ENCODE results near the gene BRIX1. TPM values are rescaled to one million over a fixed set of nuclear protein-coding genes. Genes with fewer than 3 reads are reported as not detected.

The BRIX1 gene
- polyA plus RNA-seq, 2 of the 4 experiments (the other 2 are of a cell fraction), result 67.3 to 88.5 TPM

DNA sequence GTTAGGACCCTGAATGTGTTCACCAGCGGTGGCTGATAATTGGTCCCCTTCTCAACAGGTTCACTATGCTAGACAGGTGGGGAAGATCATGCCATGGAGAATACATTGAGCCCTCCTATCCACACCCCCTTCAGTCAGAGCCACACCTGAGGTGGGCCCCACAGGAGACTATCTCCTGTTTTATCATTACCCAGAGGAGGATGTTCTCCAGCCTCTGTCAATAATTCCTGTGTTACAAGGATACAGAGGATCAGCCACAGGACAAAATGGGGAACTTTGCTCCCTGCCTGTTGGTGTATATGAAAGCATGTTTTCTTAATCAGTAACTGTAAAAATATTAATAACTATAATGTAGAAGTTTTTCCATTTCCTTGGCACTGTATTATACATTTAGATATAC, 26.1 kb upstream of the BRIX1 start:
- CTCF ChIA-PET, result interaction anchor here (1.4 to 2.0 kb wide), 3 partner anchors 9 to 403 kb away, joined by 3 to 15 read pairs (median 4); no protein-coding TSS in a partner anchor
- TF ChIP-seq, protein P1, sequence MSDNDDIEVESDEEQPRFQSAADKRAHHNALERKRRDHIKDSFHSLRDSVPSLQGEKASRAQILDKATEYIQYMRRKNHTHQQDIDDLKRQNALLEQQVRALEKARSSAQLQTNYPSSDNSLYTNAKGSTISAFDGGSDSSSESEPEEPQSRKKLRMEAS (IDR thresholded peaks at IDR 0.05), result no peak
- TF ChIP-seq FOSL2 (IDR thresholded peaks at IDR 0.05) (no peak), FOSL2 (CRISPR knock-in tag; IDR thresholded peaks at IDR 0.05) (no peak), ZFP36 (IDR thresholded peaks at IDR 0.05; ENCODE audit: borderline replicate concordance, partially characterized antibody) (no peak), PHF8 (IDR thresholded peaks at IDR 0.05; ENCODE audit: borderline replicate concordance, low read depth) (no peak), MAFK (IDR thresholded peaks at IDR 0.05; ENCODE audit: partially characterized antibody) (no peak)
- TF ChIP-seq, protein P2, sequence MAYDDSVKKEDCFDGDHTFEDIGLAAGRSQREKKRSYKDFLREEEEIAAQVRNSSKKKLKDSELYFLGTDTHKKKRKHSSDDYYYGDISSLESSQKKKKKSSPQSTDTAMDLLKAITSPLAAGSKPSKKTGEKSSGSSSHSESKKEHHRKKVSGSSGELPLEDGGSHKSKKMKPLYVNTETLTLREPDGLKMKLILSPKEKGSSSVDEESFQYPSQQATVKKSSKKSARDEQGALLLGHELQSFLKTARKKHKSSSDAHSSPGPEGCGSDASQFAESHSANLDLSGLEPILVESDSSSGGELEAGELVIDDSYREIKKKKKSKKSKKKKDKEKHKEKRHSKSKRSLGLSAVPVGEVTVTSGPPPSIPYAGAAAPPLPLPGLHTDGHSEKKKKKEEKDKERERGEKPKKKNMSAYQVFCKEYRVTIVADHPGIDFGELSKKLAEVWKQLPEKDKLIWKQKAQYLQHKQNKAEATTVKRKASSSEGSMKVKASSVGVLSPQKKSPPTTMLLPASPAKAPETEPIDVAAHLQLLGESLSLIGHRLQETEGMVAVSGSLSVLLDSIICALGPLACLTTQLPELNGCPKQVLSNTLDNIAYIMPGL (CRISPR knock-in tag; IDR thresholded peaks at IDR 0.05; ENCODE audit: borderline replicate concordance), result no peak
- TF ChIP-seq, protein P3, sequence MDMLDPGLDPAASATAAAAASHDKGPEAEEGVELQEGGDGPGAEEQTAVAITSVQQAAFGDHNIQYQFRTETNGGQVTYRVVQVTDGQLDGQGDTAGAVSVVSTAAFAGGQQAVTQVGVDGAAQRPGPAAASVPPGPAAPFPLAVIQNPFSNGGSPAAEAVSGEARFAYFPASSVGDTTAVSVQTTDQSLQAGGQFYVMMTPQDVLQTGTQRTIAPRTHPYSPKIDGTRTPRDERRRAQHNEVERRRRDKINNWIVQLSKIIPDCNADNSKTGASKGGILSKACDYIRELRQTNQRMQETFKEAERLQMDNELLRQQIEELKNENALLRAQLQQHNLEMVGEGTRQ (IDR thresholded peaks at IDR 0.05), result no peak
- Histone ChIP-seq H3K4me3 (no peak overlapping the region), H3K9me3 (no peaks in the 10 kb centered on the region), H3K4me1 (no peaks in the 10 kb centered on the region), H3K27ac (no peak overlapping the region), H3K4me2 (no peak overlapping the region)
- FAIRE-seq, result no peak
- POLR2A ChIA-PET, result no interaction called here
- no peak for DNase-seq (ENCODE audit: low read depth in 1 of 2, low spot score in 1 of 2)
- ATAC-seq, result no peak
- 93% methylated on average over 1 of the region's 1 CpG for WGBS (ENCODE audit: missing lambda C conversion rate)

DNA sequence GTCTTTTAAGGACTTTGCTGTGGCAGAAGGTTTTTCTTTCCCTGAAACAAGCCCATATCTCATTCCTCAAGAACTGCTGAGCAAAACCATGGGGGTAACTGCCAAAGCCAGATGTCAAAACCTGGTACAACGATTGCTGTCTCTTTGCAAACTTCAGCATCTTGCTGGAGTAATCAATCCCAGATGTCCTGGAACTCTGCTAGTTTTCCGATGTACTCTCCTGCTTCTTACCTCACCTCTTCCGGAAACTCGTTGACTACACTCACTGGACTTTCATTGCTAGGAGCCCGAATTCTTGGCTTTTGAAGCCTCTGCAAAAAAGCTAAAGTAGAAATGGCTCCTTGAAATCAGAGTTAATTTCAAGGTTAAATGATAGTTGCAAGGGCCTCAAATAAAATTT, 23.5 kb upstream of the BRIX1 start:
- Histone ChIP-seq H3K4me3 (no peak overlapping the region), H3K27ac (no peak overlapping the region), H3K9me3 (no peaks in the 10 kb centered on the region), H3K4me1 (no peaks in the 10 kb centered on the region), H3K4me2 (no peak overlapping the region)
- ATAC-seq (no peak), FAIRE-seq (no peak), DNase-seq (ENCODE audit: low read depth in 1 of 2, low spot score in 1 of 2) (no peak)
- TF ChIP-seq, protein P4, sequence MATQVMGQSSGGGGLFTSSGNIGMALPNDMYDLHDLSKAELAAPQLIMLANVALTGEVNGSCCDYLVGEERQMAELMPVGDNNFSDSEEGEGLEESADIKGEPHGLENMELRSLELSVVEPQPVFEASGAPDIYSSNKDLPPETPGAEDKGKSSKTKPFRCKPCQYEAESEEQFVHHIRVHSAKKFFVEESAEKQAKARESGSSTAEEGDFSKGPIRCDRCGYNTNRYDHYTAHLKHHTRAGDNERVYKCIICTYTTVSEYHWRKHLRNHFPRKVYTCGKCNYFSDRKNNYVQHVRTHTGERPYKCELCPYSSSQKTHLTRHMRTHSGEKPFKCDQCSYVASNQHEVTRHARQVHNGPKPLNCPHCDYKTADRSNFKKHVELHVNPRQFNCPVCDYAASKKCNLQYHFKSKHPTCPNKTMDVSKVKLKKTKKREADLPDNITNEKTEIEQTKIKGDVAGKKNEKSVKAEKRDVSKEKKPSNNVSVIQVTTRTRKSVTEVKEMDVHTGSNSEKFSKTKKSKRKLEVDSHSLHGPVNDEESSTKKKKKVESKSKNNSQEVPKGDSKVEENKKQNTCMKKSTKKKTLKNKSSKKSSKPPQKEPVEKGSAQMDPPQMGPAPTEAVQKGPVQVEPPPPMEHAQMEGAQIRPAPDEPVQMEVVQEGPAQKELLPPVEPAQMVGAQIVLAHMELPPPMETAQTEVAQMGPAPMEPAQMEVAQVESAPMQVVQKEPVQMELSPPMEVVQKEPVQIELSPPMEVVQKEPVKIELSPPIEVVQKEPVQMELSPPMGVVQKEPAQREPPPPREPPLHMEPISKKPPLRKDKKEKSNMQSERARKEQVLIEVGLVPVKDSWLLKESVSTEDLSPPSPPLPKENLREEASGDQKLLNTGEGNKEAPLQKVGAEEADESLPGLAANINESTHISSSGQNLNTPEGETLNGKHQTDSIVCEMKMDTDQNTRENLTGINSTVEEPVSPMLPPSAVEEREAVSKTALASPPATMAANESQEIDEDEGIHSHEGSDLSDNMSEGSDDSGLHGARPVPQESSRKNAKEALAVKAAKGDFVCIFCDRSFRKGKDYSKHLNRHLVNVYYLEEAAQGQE (IDR thresholded peaks at IDR 0.05), result no peak
- no peak for TF ChIP-seq GATA3 (IDR thresholded peaks at IDR 0.05; ENCODE audit: borderline replicate concordance)
- TF ChIP-seq MAFK (IDR thresholded peaks at IDR 0.05; ENCODE audit: partially characterized antibody), result no peak
- no peak for TF ChIP-seq FOSB (CRISPR knock-in tag; IDR thresholded peaks at IDR 0.05)
- TF ChIP-seq JUN (IDR thresholded peaks at IDR 0.05), result no peak
- TF ChIP-seq NPAS2 (CRISPR knock-in tag; IDR thresholded peaks at IDR 0.05; ENCODE audit: borderline replicate concordance), result no peak
- no peak for TF ChIP-seq EHMT2 (IDR thresholded peaks at IDR 0.05; ENCODE audit: low read depth)
- TF ChIP-seq RNF2 (IDR thresholded peaks at IDR 0.05; ENCODE audit: borderline replicate concordance, low read depth), result no peak
- no peak for TF ChIP-seq KDM5A (IDR thresholded peaks at IDR 0.05)
- TF ChIP-seq, protein P5, sequence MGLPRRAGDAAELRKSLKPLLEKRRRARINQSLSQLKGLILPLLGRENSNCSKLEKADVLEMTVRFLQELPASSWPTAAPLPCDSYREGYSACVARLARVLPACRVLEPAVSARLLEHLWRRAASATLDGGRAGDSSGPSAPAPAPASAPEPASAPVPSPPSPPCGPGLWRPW (IDR thresholded peaks at IDR 0.05), result no peak
- TF ChIP-seq, protein P6, sequence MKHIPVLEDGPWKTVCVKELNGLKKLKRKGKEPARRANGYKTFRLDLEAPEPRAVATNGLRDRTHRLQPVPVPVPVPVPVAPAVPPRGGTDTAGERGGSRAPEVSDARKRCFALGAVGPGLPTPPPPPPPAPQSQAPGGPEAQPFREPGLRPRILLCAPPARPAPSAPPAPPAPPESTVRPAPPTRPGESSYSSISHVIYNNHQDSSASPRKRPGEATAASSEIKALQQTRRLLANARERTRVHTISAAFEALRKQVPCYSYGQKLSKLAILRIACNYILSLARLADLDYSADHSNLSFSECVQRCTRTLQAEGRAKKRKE (CRISPR knock-in tag; IDR thresholded peaks at IDR 0.05; ENCODE audit: low read depth), result no peak
- TF ChIP-seq ZNF302 (CRISPR knock-in tag; IDR thresholded peaks at IDR 0.05), result no peak
- no peak for TF ChIP-seq EP300 (IDR thresholded peaks at IDR 0.05)
- TF ChIP-seq, protein P7, sequence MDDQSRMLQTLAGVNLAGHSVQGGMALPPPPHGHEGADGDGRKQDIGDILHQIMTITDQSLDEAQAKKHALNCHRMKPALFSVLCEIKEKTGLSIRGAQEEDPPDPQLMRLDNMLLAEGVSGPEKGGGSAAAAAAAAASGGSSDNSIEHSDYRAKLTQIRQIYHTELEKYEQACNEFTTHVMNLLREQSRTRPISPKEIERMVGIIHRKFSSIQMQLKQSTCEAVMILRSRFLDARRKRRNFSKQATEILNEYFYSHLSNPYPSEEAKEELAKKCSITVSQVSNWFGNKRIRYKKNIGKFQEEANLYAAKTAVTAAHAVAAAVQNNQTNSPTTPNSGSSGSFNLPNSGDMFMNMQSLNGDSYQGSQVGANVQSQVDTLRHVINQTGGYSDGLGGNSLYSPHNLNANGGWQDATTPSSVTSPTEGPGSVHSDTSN (IDR thresholded peaks at IDR 0.05), result no peak
- no peak for TF ChIP-seq TP53 (CRISPR knock-in tag; IDR thresholded peaks at IDR 0.05)
- no peak for TF ChIP-seq HOXB13 (CRISPR knock-in tag; IDR thresholded peaks at IDR 0.05; ENCODE audit: low read depth)
- no peak for TF ChIP-seq NR3C1 (IDR thresholded peaks at IDR 0.05)
- ChIA-PET CTCF (interaction anchor here (1.9 to 16.6 kb wide), 2 partner anchors 14 to 408 kb away, joined by 11 to 621 read pairs; no protein-coding TSS in a partner anchor), POLR2A (no interaction called here)
- 68% methylated on average over 5 of the region's 5 CpGs for WGBS (ENCODE audit: missing lambda C conversion rate)
